HepG2 (cell line): ENCODE measurements around the gene RNU1-1. TPM values are rescaled to one million over a fixed set of nuclear protein-coding genes. Genes with fewer than 3 reads are reported as not detected.

Experiments used
- AHR ChIP-seq: IDR thresholded peaks from 2 replicates; pipeline ENCODE4 v1.6.1; 2018; ENCODE audit warnings: missing genetic modification reagents, missing compliant biosample characterization
- CENPBD1 ChIP-seq: sonication (generic); formaldehyde crosslinking; IDR thresholded peaks from 2 replicates; pipeline ENCODE4 v1.8.0; 2022; ENCODE audit warnings: missing genetic modification reagents, low read depth, mild to moderate bottlenecking, borderline replicate concordance
- DBP ChIP-seq: sonication (generic); formaldehyde crosslinking; IDR thresholded peaks from 2 replicates; pipeline ENCODE4 v1.4.0; 2020; ENCODE audit warnings: missing genetic modification reagents; ENCODE audit errors: not compliant biosample characterization
- GABPA ChIP-seq, 2 experiments: IDR thresholded peaks; 2 replicates each; pipeline ENCODE4 v1.6.1; 2011 to 2016; ENCODE audit warnings: low read depth in 2 of 2, low read length in 1 of 2, missing biosample characterization in 1 of 2, missing genetic modification characterization in 1 of 2
- GABPB1 ChIP-seq: IDR thresholded peaks from 2 replicates; pipeline ENCODE4 v1.6.1; 2016; ENCODE audit warnings: mild to moderate bottlenecking, missing genetic modification reagents, moderate library complexity, missing compliant biosample characterization
- GFI1 ChIP-seq: sonication (generic); formaldehyde crosslinking; IDR thresholded peaks from 2 replicates; pipeline ENCODE4 v1.5.0; 2020; ENCODE audit warnings: missing genetic modification reagents, mild to moderate bottlenecking, borderline replicate concordance
- GPN1 ChIP-seq: sonication (generic); formaldehyde crosslinking; IDR thresholded peaks from 2 replicates; pipeline ENCODE4 v1.5.1; 2020; ENCODE audit warnings: missing genetic modification reagents, borderline replicate concordance
- HHEX ChIP-seq: IDR thresholded peaks from 2 replicates; pipeline ENCODE4 v1.6.1; 2016; ENCODE audit warnings: control low read depth
- IKZF4 ChIP-seq: sonication (generic); formaldehyde crosslinking; IDR thresholded peaks from 2 replicates; pipeline ENCODE4 v1.5.1; 2020; ENCODE audit warnings: borderline replicate concordance, mild to moderate bottlenecking, low read depth, missing genetic modification reagents; ENCODE audit errors: not compliant biosample characterization
- MATR3 ChIP-seq: sonication (generic); formaldehyde crosslinking; IDR thresholded peaks from 2 replicates; pipeline ENCODE4 v1.4.0; 2020; ENCODE audit warnings: missing genetic modification reagents
- MYNN ChIP-seq: sonication (generic); formaldehyde crosslinking; IDR thresholded peaks from 2 replicates; pipeline ENCODE4 v1.4.0; 2020; ENCODE audit warnings: mild to moderate bottlenecking, low read depth, missing genetic modification reagents
- SNAPC2 ChIP-seq: sonication (generic); formaldehyde crosslinking; IDR thresholded peaks from 2 replicates; pipeline ENCODE4 v1.8.1; 2022; ENCODE audit warnings: mild to moderate bottlenecking, missing genetic modification reagents
- XRCC5 ChIP-seq: fragments of 200-400 bp; formaldehyde crosslinking; optimal IDR thresholded peaks from 2 replicates; pipeline ENCODE3; 2017; ENCODE audit warnings: mild to moderate bottlenecking, low read length
- ZBTB14 ChIP-seq: sonication (generic); formaldehyde crosslinking; IDR thresholded peaks from 2 replicates; pipeline ENCODE4 v1.4.0; 2020; ENCODE audit warnings: missing genetic modification reagents
- ZNF546 ChIP-seq: sonication (generic); formaldehyde crosslinking; conservative IDR thresholded peaks from 2 replicates; pipeline ENCODE4 v1.8.1; 2023; ENCODE audit warnings: mild to moderate bottlenecking, missing genetic modification reagents
- ZNF564 ChIP-seq: sonication (generic); formaldehyde crosslinking; IDR thresholded peaks from 2 replicates; pipeline ENCODE4 v1.8.1; 2023; ENCODE audit warnings: mild to moderate bottlenecking, missing genetic modification reagents
- ZSCAN31 ChIP-seq: sonication (generic); formaldehyde crosslinking; IDR thresholded peaks from 2 replicates; pipeline ENCODE4 v1.5.0; 2020; ENCODE audit warnings: low read depth, mild to moderate bottlenecking, missing genetic modification reagents
- ZUFSP ChIP-seq: sonication (generic); formaldehyde crosslinking; IDR thresholded peaks from 2 replicates; pipeline ENCODE4 v1.9.0; 2021; ENCODE audit warnings: missing genetic modification reagents, mild to moderate bottlenecking, borderline replicate concordance
- polyA plus RNA-seq, 8 experiments: library from polyadenylated mRNA; depleted of rRNA in 3 of 8; stranded (reverse) in 7 of 8; unstranded in 1 of 8; fragments of >200 nt; fragmentation: Illumina TruSeq in 4 of 8; extraction: Trizol in 4 of 8; gene quantifications; 2 replicates each; pipeline versions ENCODE4 v1.2.1 to v1.2.3, GENCODE V29; 2011 to 2016; ENCODE audit warnings: low read depth in 4 of 8, missing spikeins in 1 of 8, mixed read lengths in 1 of 8; ENCODE audit not compliant: insufficient read depth in 1 of 8
- total RNA-seq, 5 experiments: library from RNA; depleted of rRNA; stranded (reverse); fragments of >200 nt; fragmentation: Illumina TruSeq; extraction: Trizol; gene quantifications; 2 replicates each; pipeline ENCODE4 v1.2.3, GENCODE V29; 2016; ENCODE audit warnings: low read depth in 1 of 5
- TF ChIP-seq, protein P1 (sequence below): sonication (generic); formaldehyde crosslinking; IDR thresholded peaks from 2 replicates; pipeline ENCODE4 v1.4.0; 2020; ENCODE audit warnings: mild to moderate bottlenecking, missing genetic modification reagents

RNU1-1 gene
- total and polyA plus RNA-seq, 2 of the 13 experiments (the other 11 are each of a cell fraction or from before 2014, with no cell fraction given), result under 0.01 to 11,018 TPM

GRCh38 chr1:16498573-16499413, 15.3 kb downstream of the RNU1-1 start (continued):
- TF ChIP-seq IKZF4, result no peak
- TF ChIP-seq HHEX (CRISPR knock-in tag), result no peak
- no peak for TF ChIP-seq MATR3 (CRISPR knock-in tag)
- TF ChIP-seq MYNN (CRISPR knock-in tag), result no peak
- no peak for TF ChIP-seq DBP
- peak; percentile 76 for TF ChIP-seq GABPB1 (CRISPR knock-in tag)
- no peak for TF ChIP-seq ZUFSP (CRISPR knock-in tag)
- TF ChIP-seq ZNF546 (CRISPR knock-in tag), result peak; percentile 34; the same call in 1 of the 2 replicates
- no peak for TF ChIP-seq CENPBD1 (CRISPR knock-in tag)
- TF ChIP-seq ZSCAN31 (CRISPR knock-in tag), result peak; percentile 45
- 0 out of 2 replicates have a peak, but pooled peaks have one; percentile 45 for TF ChIP-seq ZBTB14 (CRISPR knock-in tag)
- TF ChIP-seq, protein P1, sequence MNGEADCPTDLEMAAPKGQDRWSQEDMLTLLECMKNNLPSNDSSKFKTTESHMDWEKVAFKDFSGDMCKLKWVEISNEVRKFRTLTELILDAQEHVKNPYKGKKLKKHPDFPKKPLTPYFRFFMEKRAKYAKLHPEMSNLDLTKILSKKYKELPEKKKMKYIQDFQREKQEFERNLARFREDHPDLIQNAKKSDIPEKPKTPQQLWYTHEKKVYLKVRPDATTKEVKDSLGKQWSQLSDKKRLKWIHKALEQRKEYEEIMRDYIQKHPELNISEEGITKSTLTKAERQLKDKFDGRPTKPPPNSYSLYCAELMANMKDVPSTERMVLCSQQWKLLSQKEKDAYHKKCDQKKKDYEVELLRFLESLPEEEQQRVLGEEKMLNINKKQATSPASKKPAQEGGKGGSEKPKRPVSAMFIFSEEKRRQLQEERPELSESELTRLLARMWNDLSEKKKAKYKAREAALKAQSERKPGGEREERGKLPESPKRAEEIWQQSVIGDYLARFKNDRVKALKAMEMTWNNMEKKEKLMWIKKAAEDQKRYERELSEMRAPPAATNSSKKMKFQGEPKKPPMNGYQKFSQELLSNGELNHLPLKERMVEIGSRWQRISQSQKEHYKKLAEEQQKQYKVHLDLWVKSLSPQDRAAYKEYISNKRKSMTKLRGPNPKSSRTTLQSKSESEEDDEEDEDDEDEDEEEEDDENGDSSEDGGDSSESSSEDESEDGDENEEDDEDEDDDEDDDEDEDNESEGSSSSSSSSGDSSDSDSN, result peak; percentile 88; the same call in 1 of the 2 replicates
- 0 out of 2 replicates have a peak, but pooled peaks have one; percentile 35 for TF ChIP-seq SNAPC2 (CRISPR knock-in tag)
- no peak for TF ChIP-seq GPN1 (CRISPR knock-in tag)
- TF ChIP-seq GABPA (IDR thresholded peaks at IDR 0.05; ENCODE audit: low read depth, low read length), result peak; percentile 55
- no peak for TF ChIP-seq GABPA (CRISPR knock-in tag; IDR thresholded peaks at IDR 0.05; ENCODE audit: low read depth)
- peak; percentile 84; the same call in 1 of the 2 replicates for TF ChIP-seq ZNF564 (CRISPR knock-in tag)
- peak; percentile 38 for TF ChIP-seq XRCC5
- TF ChIP-seq GFI1 (CRISPR knock-in tag), result no peak
- no peak for TF ChIP-seq AHR (CRISPR knock-in tag)
